ENCODE measurements around the gene BRICD5.

Gene BRICD5

GRCh38 chr16:2180962-2181923, 29.4 kb downstream of the BRICD5 start:
- no peak for DNase-seq (ENCODE audit: low read depth)

DNA sequence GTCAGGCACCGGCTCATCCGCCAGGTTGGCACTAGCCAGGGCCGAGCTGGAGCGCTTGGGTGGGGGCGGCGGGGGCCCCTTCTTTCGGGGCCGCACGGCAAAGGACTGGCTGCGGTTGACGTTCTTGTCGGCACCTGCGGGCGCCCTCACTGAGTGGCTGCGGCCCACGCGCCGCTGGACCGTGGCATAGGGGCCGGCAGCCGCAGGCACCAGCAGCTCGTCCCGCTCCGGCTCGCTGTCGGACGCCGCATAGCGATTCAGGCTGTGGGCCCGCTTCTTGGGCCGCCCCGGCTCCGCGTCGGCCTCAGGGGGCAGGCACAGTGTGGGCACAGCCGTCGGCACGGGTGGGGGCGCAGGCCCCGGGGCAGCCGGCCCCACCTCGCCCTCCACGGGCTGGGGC, 30.2 kb downstream of the BRICD5 start:
- DNase-seq (ENCODE audit: low read depth): no peak

DNA sequence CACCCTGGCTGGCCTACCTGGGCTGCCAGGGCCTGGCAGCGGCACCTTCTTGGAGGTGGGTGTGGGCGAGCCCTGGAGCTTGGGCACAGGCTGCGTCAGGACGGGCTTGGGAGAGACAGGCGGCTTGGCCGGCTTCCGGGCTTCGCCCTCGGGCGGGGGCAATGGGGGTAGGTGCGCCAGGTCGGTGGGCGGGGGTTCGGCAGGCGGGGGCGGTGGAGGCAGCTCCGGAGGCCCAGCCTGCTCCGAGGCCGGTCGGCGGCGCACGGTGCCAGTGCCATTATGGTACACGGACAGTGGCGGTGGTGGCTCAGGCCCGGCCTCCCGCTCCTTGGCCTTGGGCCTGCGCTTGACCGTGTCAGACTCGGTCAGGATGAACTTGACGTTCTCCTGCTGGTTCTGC, 31.1 kb downstream of the BRICD5 start:
- no peak for DNase-seq (ENCODE audit: low read depth)

DNA sequence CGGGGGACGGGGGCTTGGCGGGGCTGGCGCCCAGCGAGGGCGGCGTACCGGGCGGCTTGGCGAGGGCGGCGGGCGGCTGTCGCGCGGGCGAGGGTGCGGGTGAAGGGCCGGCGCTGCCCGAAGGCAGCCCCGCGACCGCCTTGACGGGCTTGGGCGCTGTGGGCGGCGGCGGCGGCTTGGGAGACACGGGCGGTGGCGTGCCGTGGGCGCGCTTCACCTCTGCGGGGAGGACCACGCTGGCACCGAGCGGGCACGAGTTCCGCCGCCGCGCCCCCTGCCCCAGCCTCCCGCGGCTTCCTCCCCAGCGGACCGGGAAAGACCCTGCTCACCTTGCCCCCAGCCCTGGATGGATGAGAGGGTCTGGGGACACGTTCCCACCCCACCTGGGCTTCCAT, 31.6 kb downstream of the BRICD5 start:
- DNase-seq (ENCODE audit: low read depth): no peak

DNA sequence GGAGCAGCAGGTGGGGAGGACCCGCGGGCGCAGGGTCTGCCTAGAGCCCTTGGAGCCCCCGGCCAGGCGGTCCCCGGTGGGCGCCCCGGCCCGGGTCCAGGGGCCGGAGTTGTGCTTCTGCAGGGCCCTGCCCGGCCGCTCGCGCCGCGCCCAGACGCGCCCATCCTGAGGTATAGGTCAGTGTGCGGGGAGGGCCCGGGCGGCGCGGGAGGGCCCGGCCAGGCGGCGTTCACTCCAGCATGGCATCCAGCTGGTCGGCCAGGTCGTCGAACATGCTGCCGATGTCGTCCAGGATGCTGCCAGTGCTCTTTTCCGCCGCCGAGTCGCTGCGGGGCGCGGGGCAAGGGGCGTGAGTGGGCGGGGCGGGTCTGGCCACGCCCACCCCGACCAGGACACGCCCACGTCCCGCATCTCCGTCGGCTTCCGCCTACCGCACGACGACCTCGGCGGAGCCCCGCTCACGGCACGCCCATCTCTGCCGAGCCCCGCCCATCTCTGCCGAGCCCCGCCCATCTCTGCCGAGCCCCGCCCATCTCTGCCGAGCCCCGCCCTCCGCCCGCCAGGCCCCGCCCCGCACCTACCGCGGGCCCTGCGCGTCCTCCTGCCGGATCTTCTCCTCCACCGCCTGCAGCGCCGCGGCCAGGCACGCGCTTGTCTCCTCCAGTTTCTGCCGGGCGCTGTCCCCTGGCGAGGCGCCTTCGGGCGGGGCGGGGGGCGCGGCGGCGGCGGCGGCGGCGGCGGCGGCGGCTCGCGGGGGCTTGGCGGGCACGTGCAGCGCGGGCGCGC, 32.1 kb downstream of the BRICD5 start:
- DNase-seq (ENCODE audit: low read depth): no peak

- DNase-seq (ENCODE audit: low read depth): no peak
Observed at GRCh38 chr16:2177561-2177960, 33.1 kb downstream of the BRICD5 start.

GRCh38 chr16:2177101-2177500, 33.6 kb downstream of the BRICD5 start:
- DNase-seq (ENCODE audit: low read depth): no peak

GRCh38 chr16:2176047-2176446, 34.6 kb downstream of the BRICD5 start:
- DNase-seq (ENCODE audit: low read depth): no peak

GRCh38 chr16:2175454-2175853, 35.2 kb downstream of the BRICD5 start:
- no peak for DNase-seq (ENCODE audit: low read depth)

- DNase-seq (ENCODE audit: low read depth): no peak
Observed at GRCh38 chr16:2174396-2175131, 36.1 kb downstream of the BRICD5 start.

- DNase-seq (ENCODE audit: low read depth): no peak
Observed at GRCh38 chr16:2173916-2174315, 36.7 kb downstream of the BRICD5 start.

DNA sequence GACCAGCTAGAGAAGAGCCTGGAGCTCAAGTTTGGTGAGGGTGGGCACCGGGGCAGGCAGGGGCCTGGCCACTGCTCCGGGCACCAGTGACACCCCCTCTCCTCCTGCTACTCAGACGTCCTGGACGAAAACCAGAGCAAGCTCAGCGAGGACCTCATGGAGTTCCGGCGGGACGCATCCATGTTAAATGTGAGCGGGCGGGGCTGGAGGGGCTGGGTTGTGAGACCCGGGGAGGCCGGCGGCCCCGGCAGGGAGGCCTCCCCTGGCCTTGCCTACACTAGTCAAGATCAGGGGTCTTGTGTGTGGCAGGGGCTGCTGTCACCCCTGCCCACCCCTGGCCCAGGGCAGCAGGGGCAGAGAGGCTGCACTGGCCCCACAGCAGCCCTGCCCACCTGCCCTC, 37.3 kb downstream of the BRICD5 start:
- DNase-seq (ENCODE audit: low read depth): no peak

GRCh38 chr16:2172688-2173335, 37.9 kb downstream of the BRICD5 start:
- DNase-seq (ENCODE audit: low read depth): no peak

DNA sequence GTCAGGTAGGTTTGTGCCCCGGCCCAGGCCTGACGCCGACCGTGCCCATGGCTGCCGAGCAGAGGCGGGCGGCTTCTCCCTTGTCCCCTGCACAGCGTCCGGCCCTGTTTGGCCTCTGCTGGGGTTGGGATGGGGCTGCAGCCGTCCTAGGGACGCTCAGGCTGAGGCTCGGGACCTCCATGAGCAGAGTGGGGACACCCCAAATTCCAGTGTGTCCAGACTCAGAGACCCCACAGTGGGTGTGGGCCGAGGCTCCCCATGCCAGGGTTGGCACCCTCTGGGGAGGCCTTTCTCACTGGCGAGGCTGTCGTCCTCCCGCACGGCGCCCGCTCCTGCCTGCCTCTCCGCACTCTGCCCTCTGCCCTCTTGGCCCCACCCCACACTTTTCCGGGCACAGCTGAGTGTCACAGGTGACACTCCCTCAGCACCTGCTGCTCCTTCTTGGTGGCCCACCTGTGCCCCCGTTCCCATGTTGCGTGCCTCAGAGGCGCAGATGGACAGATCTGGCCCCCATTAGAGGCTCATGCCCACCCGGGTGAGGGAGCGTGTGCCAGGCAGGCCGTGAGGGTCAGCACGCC, 39.0 kb downstream of the BRICD5 start:
- DNase-seq (ENCODE audit: low read depth): no peak

- no peak for DNase-seq (ENCODE audit: low read depth)
Observed at GRCh38 chr16:2170587-2171435, 39.9 kb downstream of the BRICD5 start.

DNA sequence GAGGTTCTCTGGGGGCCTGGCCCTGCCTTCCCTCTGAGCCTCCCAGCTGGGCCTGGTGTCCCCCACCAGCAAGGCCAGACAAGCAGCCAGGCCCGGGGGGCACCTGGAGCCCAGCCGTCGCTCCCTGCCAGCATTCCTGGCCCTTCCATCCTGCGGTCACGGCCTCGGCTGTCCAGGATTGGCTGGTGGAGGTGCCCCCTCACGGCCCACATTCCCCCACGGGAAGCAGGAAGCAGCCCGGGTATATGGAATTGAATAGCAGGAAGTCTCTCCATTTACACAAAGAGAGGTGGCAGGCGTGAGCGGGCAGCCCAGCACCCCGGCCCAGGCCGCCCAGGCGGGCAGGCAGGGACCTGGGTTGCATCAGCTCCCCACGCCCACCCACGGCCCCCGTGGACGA, 40.6 kb downstream of the BRICD5 start:
- no peak for DNase-seq (ENCODE audit: low read depth)

DNA sequence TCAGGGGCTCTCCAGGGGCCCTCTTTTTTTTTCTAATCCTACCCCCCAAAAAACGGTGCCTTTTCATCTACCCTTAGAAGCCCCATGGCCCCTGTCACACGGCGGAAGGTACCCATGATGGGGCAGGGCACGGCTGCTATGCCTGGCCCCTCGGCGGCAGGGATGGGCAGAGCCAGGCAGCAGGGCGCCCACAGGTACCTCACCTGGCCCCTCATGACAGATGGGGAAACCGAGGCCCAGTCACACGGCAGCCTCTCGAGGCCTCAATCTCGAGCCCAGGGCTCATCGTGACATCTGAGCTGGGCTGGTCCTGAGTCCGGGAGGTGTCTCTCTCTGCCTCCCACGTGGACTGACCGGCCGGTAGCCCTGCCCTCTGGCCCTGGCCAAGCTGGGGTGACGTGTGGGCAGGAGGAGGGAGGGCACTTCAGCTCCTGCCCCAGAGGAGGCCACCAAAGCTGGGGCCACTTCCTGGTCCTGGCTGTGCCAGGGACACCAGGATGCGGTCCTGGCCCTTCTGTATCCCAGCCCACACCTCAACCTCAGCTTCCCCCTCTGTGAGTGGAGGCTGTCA, 43.5 kb downstream of the BRICD5 start:
- DNase-seq (ENCODE audit: low read depth): no peak

DNA sequence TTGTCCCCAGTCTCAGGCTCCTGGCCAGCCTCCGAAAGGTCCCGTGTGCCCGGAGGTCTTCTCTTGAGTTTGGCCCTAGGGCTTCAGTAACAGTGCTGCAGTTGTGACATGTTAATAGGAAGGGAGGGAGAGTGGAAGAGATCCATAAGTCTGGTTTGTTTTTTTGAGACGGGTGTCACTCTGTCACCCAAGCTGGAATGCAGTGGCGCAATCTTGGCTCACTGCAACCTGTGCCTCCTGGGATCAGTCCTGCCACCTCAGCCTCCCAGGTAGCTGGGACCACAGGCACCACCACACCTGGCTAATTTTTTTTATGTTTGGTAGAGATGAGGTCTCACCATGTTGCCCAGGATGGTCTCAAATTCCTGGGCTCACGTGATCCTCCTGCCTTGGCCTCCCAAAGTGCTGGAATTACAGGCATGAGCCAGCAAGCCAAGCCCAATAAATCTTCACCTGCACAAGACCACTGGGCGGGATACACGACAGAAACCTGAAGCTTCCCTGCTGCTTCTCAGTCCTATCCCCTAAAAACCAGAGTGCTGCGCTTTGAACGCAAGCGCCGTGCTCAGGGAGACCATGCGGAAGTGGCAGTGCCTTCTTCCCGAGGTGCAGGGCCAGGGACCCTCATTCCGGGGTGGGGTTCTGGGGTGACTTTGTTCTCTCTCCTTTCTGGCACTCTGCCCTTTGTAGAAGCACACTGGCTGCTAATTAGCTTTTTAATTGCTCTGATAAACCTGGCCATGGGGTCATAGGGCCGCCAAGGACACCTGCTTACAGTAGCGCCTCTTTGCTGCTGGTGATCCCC, 44.2 kb downstream of the BRICD5 start:
- DNase-seq (ENCODE audit: low read depth): no peak

DNA sequence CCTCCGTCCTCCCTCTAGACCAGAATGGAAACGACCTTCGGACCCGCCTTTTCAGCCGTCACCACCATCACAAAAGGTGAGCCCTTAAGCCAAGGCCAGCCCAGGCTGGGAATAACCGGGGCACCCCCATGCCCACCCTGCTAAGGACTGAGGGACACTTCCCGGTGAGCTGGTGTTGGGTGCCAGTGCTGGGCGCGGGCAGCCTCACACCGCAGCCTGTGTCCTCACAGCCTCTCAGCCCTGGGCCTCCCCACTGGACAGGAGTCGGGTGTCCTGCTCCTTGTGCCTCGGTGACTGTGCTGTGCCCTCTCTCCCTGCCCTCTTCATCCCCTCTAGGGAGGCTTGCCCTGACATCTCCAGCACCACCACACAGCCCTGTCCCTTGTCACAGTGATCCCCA, 44.8 kb downstream of the BRICD5 start:
- DNase-seq (ENCODE audit: low read depth): no peak

All from GM04504 (cell line).